NCI-H2196 (cell line): ENCODE results near the gene HS3ST2.
A peak's percentile ranks its signal among the peaks of the same experiment; 100 is the strongest.

ENCODE experiments used
- DNase-seq: peaks from one replicate; lab custom pipeline; 2025; ENCODE audit not compliant: unreplicated experiment; lab: John Stamatoyannopoulos, UW

HS3ST2 gene

GRCh38 chr16:22813948-22814710 lies at the start of gene HS3ST2:
Gene HS3ST2, plus strand, starts transcription at chr16:22814162. Its CDS starts 449 bp downstream, at chr16:22814611.
- peak; percentile 66 for DNase-seq

GRCh38 chr16:22764662-22765327 lies 49.2 kb upstream of the HS3ST2 start:
- DNase-seq = no peak

- DNase-seq = no peak
Measured at GRCh38 chr16:22765479-22765878, 48.5 kb upstream of the HS3ST2 start.

- DNase-seq = no peak
Measured at GRCh38 chr16:22770866-22771265, 43.1 kb upstream of the HS3ST2 start.

GRCh38 chr16:22771551-22771950 lies 42.4 kb upstream of the HS3ST2 start:
- no peak for DNase-seq

- no peak for DNase-seq
Measured at GRCh38 chr16:22775220-22775922, 38.6 kb upstream of the HS3ST2 start.

GRCh38 chr16:22781480-22781879 lies 32.5 kb upstream of the HS3ST2 start:
- DNase-seq = no peak

- no peak for DNase-seq
Measured at GRCh38 chr16:22782314-22782713, 31.6 kb upstream of the HS3ST2 start.

- no peak for DNase-seq
Measured at GRCh38 chr16:22784690-22785214, 29.2 kb upstream of the HS3ST2 start.

GRCh38 chr16:22785552-22785951 lies 28.4 kb upstream of the HS3ST2 start:
- DNase-seq = no peak

GRCh38 chr16:22786284-22786683 lies 27.7 kb upstream of the HS3ST2 start:
- DNase-seq = no peak

- DNase-seq = no peak
Measured at GRCh38 chr16:22786691-22787090, 27.3 kb upstream of the HS3ST2 start.

GRCh38 chr16:22787466-22788192 lies 26.3 kb upstream of the HS3ST2 start:
- DNase-seq = no peak

- no peak for DNase-seq
Measured at GRCh38 chr16:22788193-22788530, 25.8 kb upstream of the HS3ST2 start.

- DNase-seq = no peak
Measured at GRCh38 chr16:22789281-22789945, 24.5 kb upstream of the HS3ST2 start.

- no peak for DNase-seq
Measured at GRCh38 chr16:22797551-22797950, 16.4 kb upstream of the HS3ST2 start.

GRCh38 chr16:22799113-22799512 lies 14.8 kb upstream of the HS3ST2 start:
- DNase-seq = no peak

- DNase-seq = no peak
Measured at GRCh38 chr16:22804893-22805292, 9.1 kb upstream of the HS3ST2 start.

GRCh38 chr16:22805326-22805725 lies 8.6 kb upstream of the HS3ST2 start:
- DNase-seq = no peak

- DNase-seq = no peak
Measured at GRCh38 chr16:22806811-22807210, 7.2 kb upstream of the HS3ST2 start.

- no peak for DNase-seq
Measured at GRCh38 chr16:22810226-22810625, 3.7 kb upstream of the HS3ST2 start.
